ENCODE measurements around the gene ATP1A3. TPM values are rescaled to one million over a fixed set of nuclear protein-coding genes. Genes with fewer than 3 reads are reported as not detected.

The ATP1A3 gene
- total RNA-seq, 1 experiment from 2014 or later: 34.2 TPM

- Mint-ChIP-seq H3K9me3 (no peaks in the 10 kb centered on the region), H3K27me3 (ENCODE audit: low read depth) (no peaks in the 10 kb centered on the region), H3K36me3 (peaks cover 25% of the 10 kb centered on the region), H3K4me3 (no peak overlapping the region), H3K4me1 (peaks cover 47% of the 10 kb centered on the region), H3K27ac (no peak overlapping the region)
- ChIA-PET POLR2A (no interaction called here), CTCF (interaction anchor here (1.7 to 1.9 kb wide), 2 partner anchors 12 to 34 kb away, joined by 15 to 19 read pairs; no protein-coding TSS in a partner anchor)
- TF ChIP-seq KAT7 (CRISPR knock-in tag; IDR thresholded peaks at IDR 0.05; ENCODE audit: borderline replicate concordance) (no peak), PRDM15 (CRISPR knock-in tag; IDR thresholded peaks at IDR 0.05) (no peak), GABPB1 (CRISPR knock-in tag; IDR thresholded peaks at IDR 0.05) (no peak)
- TF ChIP-seq, protein P1, sequence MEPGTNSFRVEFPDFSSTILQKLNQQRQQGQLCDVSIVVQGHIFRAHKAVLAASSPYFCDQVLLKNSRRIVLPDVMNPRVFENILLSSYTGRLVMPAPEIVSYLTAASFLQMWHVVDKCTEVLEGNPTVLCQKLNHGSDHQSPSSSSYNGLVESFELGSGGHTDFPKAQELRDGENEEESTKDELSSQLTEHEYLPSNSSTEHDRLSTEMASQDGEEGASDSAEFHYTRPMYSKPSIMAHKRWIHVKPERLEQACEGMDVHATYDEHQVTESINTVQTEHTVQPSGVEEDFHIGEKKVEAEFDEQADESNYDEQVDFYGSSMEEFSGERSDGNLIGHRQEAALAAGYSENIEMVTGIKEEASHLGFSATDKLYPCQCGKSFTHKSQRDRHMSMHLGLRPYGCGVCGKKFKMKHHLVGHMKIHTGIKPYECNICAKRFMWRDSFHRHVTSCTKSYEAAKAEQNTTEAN (CRISPR knock-in tag; IDR thresholded peaks at IDR 0.05): no peak
- no peak for ATAC-seq
- no peak for DNase-seq (ENCODE audit: low spot score)
These were observed 39.4 kb upstream of the ATP1A3 start for GRCh38 chr19:42033413-42033812.

GRCh38 chr19:42032431-42032830, 38.4 kb upstream of the ATP1A3 start:
- DNase-seq (ENCODE audit: low spot score): peak; percentile 37
- no peaks in the 10 kb centered on the region for H3K9me3 Mint-ChIP-seq
- H3K4me1 Mint-ChIP-seq: peaks cover 49% of the 10 kb centered on the region
- H3K27me3 Mint-ChIP-seq (ENCODE audit: low read depth): no peaks in the 10 kb centered on the region
- ChIA-PET CTCF (interaction anchor here (0.6 to 1.3 kb wide), 2 partner anchors 9 to 226 kb away, joined by 4 to 5 read pairs; no protein-coding TSS in a partner anchor), POLR2A (no interaction called here)
- peak overlapping the region; percentile 82 for H3K27ac Mint-ChIP-seq
- H3K4me3 Mint-ChIP-seq: no peak overlapping the region
- TF ChIP-seq, protein P2, sequence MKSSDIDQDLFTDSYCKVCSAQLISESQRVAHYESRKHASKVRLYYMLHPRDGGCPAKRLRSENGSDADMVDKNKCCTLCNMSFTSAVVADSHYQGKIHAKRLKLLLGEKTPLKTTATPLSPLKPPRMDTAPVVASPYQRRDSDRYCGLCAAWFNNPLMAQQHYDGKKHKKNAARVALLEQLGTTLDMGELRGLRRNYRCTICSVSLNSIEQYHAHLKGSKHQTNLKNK (CRISPR knock-in tag; IDR thresholded peaks at IDR 0.05): peak; percentile 81; the same call in 1 of the 2 replicates
- no peak for TF ChIP-seq ERG (CRISPR knock-in tag; IDR thresholded peaks at IDR 0.05)
- peak; percentile 51 for ATAC-seq
- H3K36me3 Mint-ChIP-seq: peaks cover 18% of the 10 kb centered on the region; the same call in 1 of the 2 replicates

GRCh38 chr19:42030645-42031440, 36.8 kb upstream of the ATP1A3 start:
- Mint-ChIP-seq H3K27me3 (ENCODE audit: low read depth) (no peaks in the 10 kb centered on the region), H3K4me3 (no peak overlapping the region), H3K4me1 (peaks cover 49% of the 10 kb centered on the region), H3K27ac (peak overlapping the region; percentile 44), H3K36me3 (peaks cover 16% of the 10 kb centered on the region; the same call in 1 of the 2 replicates), H3K9me3 (no peaks in the 10 kb centered on the region)
- ChIA-PET CTCF (interaction anchor here (3.2 kb wide), 1 partner anchor 31 kb away, joined by 32 read pairs; no protein-coding TSS in a partner anchor), POLR2A (no interaction called here)
- DNase-seq (ENCODE audit: low spot score) (no peak), ATAC-seq (no peak)
- TF ChIP-seq ZNF317 (CRISPR knock-in tag; IDR thresholded peaks at IDR 0.05; ENCODE audit: borderline replicate concordance, low read depth): no peak
- TF ChIP-seq NFYB (CRISPR knock-in tag; conservative IDR thresholded peaks at IDR 0.05; ENCODE audit: low read depth): no peak
- TF ChIP-seq, protein P3, sequence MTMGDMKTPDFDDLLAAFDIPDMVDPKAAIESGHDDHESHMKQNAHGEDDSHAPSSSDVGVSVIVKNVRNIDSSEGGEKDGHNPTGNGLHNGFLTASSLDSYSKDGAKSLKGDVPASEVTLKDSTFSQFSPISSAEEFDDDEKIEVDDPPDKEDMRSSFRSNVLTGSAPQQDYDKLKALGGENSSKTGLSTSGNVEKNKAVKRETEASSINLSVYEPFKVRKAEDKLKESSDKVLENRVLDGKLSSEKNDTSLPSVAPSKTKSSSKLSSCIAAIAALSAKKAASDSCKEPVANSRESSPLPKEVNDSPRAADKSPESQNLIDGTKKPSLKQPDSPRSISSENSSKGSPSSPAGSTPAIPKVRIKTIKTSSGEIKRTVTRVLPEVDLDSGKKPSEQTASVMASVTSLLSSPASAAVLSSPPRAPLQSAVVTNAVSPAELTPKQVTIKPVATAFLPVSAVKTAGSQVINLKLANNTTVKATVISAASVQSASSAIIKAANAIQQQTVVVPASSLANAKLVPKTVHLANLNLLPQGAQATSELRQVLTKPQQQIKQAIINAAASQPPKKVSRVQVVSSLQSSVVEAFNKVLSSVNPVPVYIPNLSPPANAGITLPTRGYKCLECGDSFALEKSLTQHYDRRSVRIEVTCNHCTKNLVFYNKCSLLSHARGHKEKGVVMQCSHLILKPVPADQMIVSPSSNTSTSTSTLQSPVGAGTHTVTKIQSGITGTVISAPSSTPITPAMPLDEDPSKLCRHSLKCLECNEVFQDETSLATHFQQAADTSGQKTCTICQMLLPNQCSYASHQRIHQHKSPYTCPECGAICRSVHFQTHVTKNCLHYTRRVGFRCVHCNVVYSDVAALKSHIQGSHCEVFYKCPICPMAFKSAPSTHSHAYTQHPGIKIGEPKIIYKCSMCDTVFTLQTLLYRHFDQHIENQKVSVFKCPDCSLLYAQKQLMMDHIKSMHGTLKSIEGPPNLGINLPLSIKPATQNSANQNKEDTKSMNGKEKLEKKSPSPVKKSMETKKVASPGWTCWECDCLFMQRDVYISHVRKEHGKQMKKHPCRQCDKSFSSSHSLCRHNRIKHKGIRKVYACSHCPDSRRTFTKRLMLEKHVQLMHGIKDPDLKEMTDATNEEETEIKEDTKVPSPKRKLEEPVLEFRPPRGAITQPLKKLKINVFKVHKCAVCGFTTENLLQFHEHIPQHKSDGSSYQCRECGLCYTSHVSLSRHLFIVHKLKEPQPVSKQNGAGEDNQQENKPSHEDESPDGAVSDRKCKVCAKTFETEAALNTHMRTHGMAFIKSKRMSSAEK (CRISPR knock-in tag; IDR thresholded peaks at IDR 0.05; ENCODE audit: borderline replicate concordance): no peak
- no peak for TF ChIP-seq GABPB1 (CRISPR knock-in tag; IDR thresholded peaks at IDR 0.05)
- TF ChIP-seq, protein P4, sequence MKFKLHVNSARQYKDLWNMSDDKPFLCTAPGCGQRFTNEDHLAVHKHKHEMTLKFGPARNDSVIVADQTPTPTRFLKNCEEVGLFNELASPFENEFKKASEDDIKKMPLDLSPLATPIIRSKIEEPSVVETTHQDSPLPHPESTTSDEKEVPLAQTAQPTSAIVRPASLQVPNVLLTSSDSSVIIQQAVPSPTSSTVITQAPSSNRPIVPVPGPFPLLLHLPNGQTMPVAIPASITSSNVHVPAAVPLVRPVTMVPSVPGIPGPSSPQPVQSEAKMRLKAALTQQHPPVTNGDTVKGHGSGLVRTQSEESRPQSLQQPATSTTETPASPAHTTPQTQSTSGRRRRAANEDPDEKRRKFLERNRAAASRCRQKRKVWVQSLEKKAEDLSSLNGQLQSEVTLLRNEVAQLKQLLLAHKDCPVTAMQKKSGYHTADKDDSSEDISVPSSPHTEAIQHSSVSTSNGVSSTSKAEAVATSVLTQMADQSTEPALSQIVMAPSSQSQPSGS (CRISPR knock-in tag; IDR thresholded peaks at IDR 0.05; ENCODE audit: borderline replicate concordance, low read depth): no peak
- no peak for TF ChIP-seq ETV6 (CRISPR knock-in tag; IDR thresholded peaks at IDR 0.05)
- TF ChIP-seq CREB1 (CRISPR knock-in tag; IDR thresholded peaks at IDR 0.05): no peak
- TF ChIP-seq, protein P5, sequence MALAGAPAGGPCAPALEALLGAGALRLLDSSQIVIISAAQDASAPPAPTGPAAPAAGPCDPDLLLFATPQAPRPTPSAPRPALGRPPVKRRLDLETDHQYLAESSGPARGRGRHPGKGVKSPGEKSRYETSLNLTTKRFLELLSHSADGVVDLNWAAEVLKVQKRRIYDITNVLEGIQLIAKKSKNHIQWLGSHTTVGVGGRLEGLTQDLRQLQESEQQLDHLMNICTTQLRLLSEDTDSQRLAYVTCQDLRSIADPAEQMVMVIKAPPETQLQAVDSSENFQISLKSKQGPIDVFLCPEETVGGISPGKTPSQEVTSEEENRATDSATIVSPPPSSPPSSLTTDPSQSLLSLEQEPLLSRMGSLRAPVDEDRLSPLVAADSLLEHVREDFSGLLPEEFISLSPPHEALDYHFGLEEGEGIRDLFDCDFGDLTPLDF (CRISPR knock-in tag; IDR thresholded peaks at IDR 0.05): no peak
- no peak for TF ChIP-seq SMAD4 (CRISPR knock-in tag; IDR thresholded peaks at IDR 0.05)

All from WTC11 (cell line).